ENCODE measurements around the gene SLC17A8.

The SLC17A8 gene

DNA sequence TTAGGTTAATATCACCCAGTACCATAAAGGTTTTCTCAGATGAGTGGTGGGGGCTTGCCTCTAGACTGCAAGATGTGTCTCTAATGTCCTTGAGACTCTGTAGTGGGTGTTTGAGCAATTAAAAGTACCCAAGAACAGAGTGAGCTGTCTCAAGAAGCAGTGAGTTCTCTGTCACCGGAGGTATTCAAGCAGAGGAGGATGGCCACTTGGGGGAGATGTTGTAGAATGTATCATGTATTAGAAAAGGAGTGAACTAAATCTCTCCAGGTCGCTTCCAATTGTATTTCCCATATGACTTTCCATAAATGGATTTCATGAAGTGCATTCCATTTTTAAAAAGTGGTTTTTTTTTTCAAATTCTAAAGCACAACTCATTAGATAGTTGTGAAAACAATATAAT lies 35.0 kb downstream of the SLC17A8 start:
- Histone ChIP-seq H2BK12ac (ENCODE audit: low read length) (no peak overlapping the region), H3K9ac (ENCODE audit: low read depth, low read length, poor library complexity) (no peak overlapping the region), H3K4me1 (ENCODE audit: control insufficient read depth in 2 of 2, insufficient read depth in 1 of 2, low read depth in 1 of 2, low read length in 2 of 2) (no peaks in the 10 kb centered on the region), H4K91ac (ENCODE audit: low read depth, low read length, poor library complexity) (no peak overlapping the region), H3K14ac (ENCODE audit: low read length) (no peak overlapping the region), H3K27me3 (ENCODE audit: control insufficient read depth in 3 of 3, insufficient read depth in 3 of 3, low read depth in 1 of 3, low read length in 3 of 3) (no peaks in the 10 kb centered on the region), H3K9me3 (replicated peaks in 1 of 2; ENCODE audit: control insufficient read depth in 2 of 2, insufficient read depth in 1 of 2, low read depth in 1 of 2, low read length in 2 of 2) (no peaks in the 10 kb centered on the region), H2BK15ac (ENCODE audit: low read length) (no peak overlapping the region), H2AK5ac (ENCODE audit: low read depth, low read length) (no peak overlapping the region), H3K79me1 (ENCODE audit: low read depth, low read length) (no peaks in the 10 kb centered on the region), H3K4ac (ENCODE audit: low read length) (no peak overlapping the region), H4K8ac (ENCODE audit: low read depth, low read length) (peak overlapping the region; percentile 26), H3K4me2 (ENCODE audit: insufficient read depth, low read length, poor library complexity, severe bottlenecking) (no peak overlapping the region), H2BK5ac (ENCODE audit: low read length) (no peak overlapping the region), H3K36me3 (replicated peaks in 1 of 2; ENCODE audit: control insufficient read depth in 2 of 2, insufficient read depth in 2 of 2, low read length in 2 of 2) (no peaks in the 10 kb centered on the region), H3K4me3 (ENCODE audit: low read length in 2 of 2) (no peak overlapping the region), H2AFZ (ENCODE audit: low read length) (no peak overlapping the region), H3K18ac (ENCODE audit: low read length) (no peak overlapping the region), H3K27ac (replicated peaks; ENCODE audit: low read length) (no peak overlapping the region), H3K23ac (ENCODE audit: low read depth, low read length, poor library complexity) (no peak overlapping the region), H2BK120ac (ENCODE audit: low read depth, low read length) (no peak overlapping the region)
- no CpG with 5 or more reads among the region's 2 CpGs for WGBS, 2 donors (ENCODE audit: extremely low coverage in 2 of 2, insufficient read length in 2 of 2, insufficient replicate concordance in 1 of 2)
- DNase-seq (ENCODE audit: low spot score): no peak

DNA sequence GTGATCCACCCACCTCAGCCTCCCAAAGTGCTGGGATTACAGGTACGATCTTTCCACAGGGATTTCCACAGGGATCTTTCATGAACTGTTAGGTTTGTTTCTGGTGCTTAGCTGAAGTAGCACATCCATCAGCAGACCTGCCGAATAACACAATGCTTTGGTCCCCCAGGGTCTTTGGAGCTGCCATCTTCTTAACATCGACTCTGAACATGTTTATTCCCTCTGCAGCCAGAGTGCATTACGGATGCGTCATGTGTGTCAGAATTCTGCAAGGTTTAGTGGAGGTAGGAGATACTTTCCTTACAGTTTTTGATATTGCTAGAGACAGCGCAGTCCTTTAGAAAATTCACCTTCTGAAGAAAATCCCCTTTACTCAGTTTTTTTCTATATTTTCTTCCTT lies 36.3 kb downstream of the SLC17A8 start:
- no peak overlapping the region for H2BK12ac ChIP-seq (ENCODE audit: low read length)
- no peak overlapping the region for H3K9ac ChIP-seq (ENCODE audit: low read depth, low read length, poor library complexity)
- no peak overlapping the region for H3K27ac ChIP-seq (replicated peaks; ENCODE audit: low read length)
- H2BK120ac ChIP-seq (ENCODE audit: low read depth, low read length): no peak overlapping the region
- H3K4ac ChIP-seq (ENCODE audit: low read length): no peak overlapping the region
- no peaks in the 10 kb centered on the region for H3K36me3 ChIP-seq (replicated peaks in 1 of 2; ENCODE audit: control insufficient read depth in 2 of 2, insufficient read depth in 2 of 2, low read length in 2 of 2)
- H3K23ac ChIP-seq (ENCODE audit: low read depth, low read length, poor library complexity): no peak overlapping the region
- no peaks in the 10 kb centered on the region for H3K27me3 ChIP-seq (ENCODE audit: control insufficient read depth in 3 of 3, insufficient read depth in 3 of 3, low read depth in 1 of 3, low read length in 3 of 3)
- H2BK5ac ChIP-seq (ENCODE audit: low read length): no peak overlapping the region
- H3K9me3 ChIP-seq (replicated peaks in 1 of 2; ENCODE audit: control insufficient read depth in 2 of 2, insufficient read depth in 1 of 2, low read depth in 1 of 2, low read length in 2 of 2): no peaks in the 10 kb centered on the region
- H3K18ac ChIP-seq (ENCODE audit: low read length): no peak overlapping the region
- H3K79me1 ChIP-seq (ENCODE audit: low read depth, low read length): no peaks in the 10 kb centered on the region
- H2BK15ac ChIP-seq (ENCODE audit: low read length): no peak overlapping the region
- no peaks in the 10 kb centered on the region for H3K4me1 ChIP-seq (ENCODE audit: control insufficient read depth in 2 of 2, insufficient read depth in 1 of 2, low read depth in 1 of 2, low read length in 2 of 2)
- no peak overlapping the region for H2AK5ac ChIP-seq (ENCODE audit: low read depth, low read length)
- H4K8ac ChIP-seq (ENCODE audit: low read depth, low read length): no peak overlapping the region
- H3K14ac ChIP-seq (ENCODE audit: low read length): no peak overlapping the region
- DNase-seq (ENCODE audit: low spot score): no peak
- no peak overlapping the region for H3K4me3 ChIP-seq (ENCODE audit: low read length in 2 of 2)
- H3K4me2 ChIP-seq (ENCODE audit: insufficient read depth, low read length, poor library complexity, severe bottlenecking): no peak overlapping the region
- no peak overlapping the region for H2AFZ ChIP-seq (ENCODE audit: low read length)
- no peak overlapping the region for H4K91ac ChIP-seq (ENCODE audit: low read depth, low read length, poor library complexity)
- WGBS, 2 donors (ENCODE audit: extremely low coverage in 2 of 2, insufficient read length in 2 of 2, insufficient replicate concordance in 1 of 2): no CpG with 5 or more reads among the region's 6 CpGs

GRCh38 chr12:100395811-100396210 lies 38.9 kb downstream of the SLC17A8 start:
- Histone ChIP-seq H4K8ac (ENCODE audit: low read depth, low read length) (no peak overlapping the region), H2BK120ac (ENCODE audit: low read depth, low read length) (no peak overlapping the region), H3K9ac (ENCODE audit: low read depth, low read length, poor library complexity) (no peak overlapping the region), H3K18ac (ENCODE audit: low read length) (no peak overlapping the region), H3K27ac (replicated peaks; ENCODE audit: low read length) (no peak overlapping the region), H2AK5ac (ENCODE audit: low read depth, low read length) (no peak overlapping the region), H4K91ac (ENCODE audit: low read depth, low read length, poor library complexity) (no peak overlapping the region), H2AFZ (ENCODE audit: low read length) (no peak overlapping the region), H3K23ac (ENCODE audit: low read depth, low read length, poor library complexity) (no peak overlapping the region), H3K36me3 (replicated peaks in 1 of 2; ENCODE audit: control insufficient read depth in 2 of 2, insufficient read depth in 2 of 2, low read length in 2 of 2) (no peaks in the 10 kb centered on the region), H3K4me1 (ENCODE audit: control insufficient read depth in 2 of 2, insufficient read depth in 1 of 2, low read depth in 1 of 2, low read length in 2 of 2) (no peaks in the 10 kb centered on the region), H3K4ac (ENCODE audit: low read length) (no peak overlapping the region), H2BK12ac (ENCODE audit: low read length) (no peak overlapping the region), H3K14ac (ENCODE audit: low read length) (no peak overlapping the region), H2BK15ac (ENCODE audit: low read length) (no peak overlapping the region), H2BK5ac (ENCODE audit: low read length) (no peak overlapping the region), H3K4me3 (ENCODE audit: low read length in 2 of 2) (no peak overlapping the region), H3K9me3 (replicated peaks in 1 of 2; ENCODE audit: control insufficient read depth in 2 of 2, insufficient read depth in 1 of 2, low read depth in 1 of 2, low read length in 2 of 2) (no peaks in the 10 kb centered on the region), H3K27me3 (ENCODE audit: control insufficient read depth in 3 of 3, insufficient read depth in 3 of 3, low read depth in 1 of 3, low read length in 3 of 3) (no peaks in the 10 kb centered on the region), H3K79me1 (ENCODE audit: low read depth, low read length) (no peaks in the 10 kb centered on the region), H3K4me2 (ENCODE audit: insufficient read depth, low read length, poor library complexity, severe bottlenecking) (no peak overlapping the region)
- WGBS, 2 donors (ENCODE audit: extremely low coverage in 2 of 2, insufficient read length in 2 of 2, insufficient replicate concordance in 1 of 2): no CpG with 5 or more reads among the region's 6 CpGs
- no peak for DNase-seq (ENCODE audit: low spot score)

DNA sequence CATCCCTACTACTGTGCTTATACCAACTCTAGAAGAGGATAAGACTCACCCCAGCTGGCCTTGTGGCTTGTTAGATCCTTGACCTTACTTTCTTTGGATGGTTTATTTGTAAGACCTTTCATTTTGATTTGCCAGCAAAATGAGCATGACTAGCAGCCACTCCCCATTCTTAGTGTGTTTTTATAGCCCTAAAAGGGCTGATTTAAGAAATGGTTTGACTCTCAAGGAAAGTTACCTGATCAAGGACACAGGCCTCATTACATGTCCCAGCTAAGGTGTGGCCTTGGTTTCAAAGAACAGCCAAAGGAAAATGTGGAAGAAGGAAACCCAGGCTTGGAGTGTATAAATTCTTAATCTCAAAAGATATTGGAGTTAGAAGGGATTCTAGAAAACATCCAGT lies 41.4 kb downstream of the SLC17A8 start:
- H3K4me1 ChIP-seq (ENCODE audit: control insufficient read depth in 2 of 2, insufficient read depth in 1 of 2, low read depth in 1 of 2, low read length in 2 of 2): no peaks in the 10 kb centered on the region

More for the DNA sequence above, 41.4 kb downstream of the SLC17A8 start:
- no peak overlapping the region for H3K4ac ChIP-seq (ENCODE audit: low read length)
- H2BK12ac ChIP-seq (ENCODE audit: low read length): no peak overlapping the region
- DNase-seq (ENCODE audit: low spot score): no peak
- H2AK5ac ChIP-seq (ENCODE audit: low read depth, low read length): no peak overlapping the region
- H3K79me1 ChIP-seq (ENCODE audit: low read depth, low read length): no peaks in the 10 kb centered on the region
- H3K27me3 ChIP-seq (ENCODE audit: control insufficient read depth in 3 of 3, insufficient read depth in 3 of 3, low read depth in 1 of 3, low read length in 3 of 3): no peaks in the 10 kb centered on the region
- H2BK120ac ChIP-seq (ENCODE audit: low read depth, low read length): no peak overlapping the region
- no peak overlapping the region for H3K9ac ChIP-seq (ENCODE audit: low read depth, low read length, poor library complexity)
- no peak overlapping the region for H2BK5ac ChIP-seq (ENCODE audit: low read length)
- no peaks in the 10 kb centered on the region for H3K9me3 ChIP-seq (replicated peaks in 1 of 2; ENCODE audit: control insufficient read depth in 2 of 2, insufficient read depth in 1 of 2, low read depth in 1 of 2, low read length in 2 of 2)
- no peak overlapping the region for H3K23ac ChIP-seq (ENCODE audit: low read depth, low read length, poor library complexity)
- no peak overlapping the region for H4K91ac ChIP-seq (ENCODE audit: low read depth, low read length, poor library complexity)
- H4K8ac ChIP-seq (ENCODE audit: low read depth, low read length): no peak overlapping the region
- H3K4me3 ChIP-seq (ENCODE audit: low read length in 2 of 2): no peak overlapping the region
- no peaks in the 10 kb centered on the region for H3K36me3 ChIP-seq (replicated peaks in 1 of 2; ENCODE audit: control insufficient read depth in 2 of 2, insufficient read depth in 2 of 2, low read length in 2 of 2)
- no peak overlapping the region for H2AFZ ChIP-seq (ENCODE audit: low read length)
- no peak overlapping the region for H3K27ac ChIP-seq (replicated peaks; ENCODE audit: low read length)
- H2BK15ac ChIP-seq (ENCODE audit: low read length): no peak overlapping the region
- H3K14ac ChIP-seq (ENCODE audit: low read length): no peak overlapping the region
- no peak overlapping the region for H3K18ac ChIP-seq (ENCODE audit: low read length)
- no peak overlapping the region for H3K4me2 ChIP-seq (ENCODE audit: insufficient read depth, low read length, poor library complexity, severe bottlenecking)

Measured in neuronal stem cell (in vitro differentiated cells).